ENCODE measurements around the gene DISC1. TPM values are rescaled to one million over a fixed set of nuclear protein-coding genes. Genes with fewer than 3 reads are reported as not detected.

The DISC1 gene
- total RNA-seq, 3 donors from 2014 or later: 4.8 to 11.3 (median 8.9) TPM

DNA sequence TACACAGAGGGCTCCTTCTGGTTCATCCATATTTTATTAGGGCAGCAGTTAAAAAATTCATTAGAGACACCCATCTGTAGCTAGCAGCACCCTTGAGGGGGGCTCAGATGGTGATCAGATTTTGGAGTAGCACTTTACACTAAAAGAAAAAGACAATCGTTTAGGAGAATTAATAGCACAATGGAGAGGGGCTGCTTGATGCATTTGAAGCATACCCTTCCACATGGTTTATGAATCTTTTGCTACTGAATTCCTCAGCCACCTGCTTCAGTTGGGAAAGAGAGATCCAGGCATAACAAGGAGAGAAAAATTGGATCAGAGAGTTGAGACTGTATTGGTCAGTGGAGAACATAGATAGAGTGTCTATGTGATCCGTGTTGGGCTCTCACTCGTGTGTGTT is 54.4 kb downstream of the DISC1 start:
- TF ChIP-seq, protein P1, sequence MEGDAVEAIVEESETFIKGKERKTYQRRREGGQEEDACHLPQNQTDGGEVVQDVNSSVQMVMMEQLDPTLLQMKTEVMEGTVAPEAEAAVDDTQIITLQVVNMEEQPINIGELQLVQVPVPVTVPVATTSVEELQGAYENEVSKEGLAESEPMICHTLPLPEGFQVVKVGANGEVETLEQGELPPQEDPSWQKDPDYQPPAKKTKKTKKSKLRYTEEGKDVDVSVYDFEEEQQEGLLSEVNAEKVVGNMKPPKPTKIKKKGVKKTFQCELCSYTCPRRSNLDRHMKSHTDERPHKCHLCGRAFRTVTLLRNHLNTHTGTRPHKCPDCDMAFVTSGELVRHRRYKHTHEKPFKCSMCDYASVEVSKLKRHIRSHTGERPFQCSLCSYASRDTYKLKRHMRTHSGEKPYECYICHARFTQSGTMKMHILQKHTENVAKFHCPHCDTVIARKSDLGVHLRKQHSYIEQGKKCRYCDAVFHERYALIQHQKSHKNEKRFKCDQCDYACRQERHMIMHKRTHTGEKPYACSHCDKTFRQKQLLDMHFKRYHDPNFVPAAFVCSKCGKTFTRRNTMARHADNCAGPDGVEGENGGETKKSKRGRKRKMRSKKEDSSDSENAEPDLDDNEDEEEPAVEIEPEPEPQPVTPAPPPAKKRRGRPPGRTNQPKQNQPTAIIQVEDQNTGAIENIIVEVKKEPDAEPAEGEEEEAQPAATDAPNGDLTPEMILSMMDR (IDR thresholded peaks at IDR 0.05): no peak
- intact Hi-C loops (cut with DNase I, micrococcal nuclease): no loop called here
- Histone ChIP-seq H3K36me3 (ENCODE audit: low read depth) (no peaks in the 10 kb centered on the region), H3K4me1 (ENCODE audit: low read depth) (peaks cover 20% of the 10 kb centered on the region), H3K9me3 (peaks cover 1% of the 10 kb centered on the region), H3K4me3 (no peak overlapping the region)
- DNase-seq (no peak), ATAC-seq (no peak)

DNA sequence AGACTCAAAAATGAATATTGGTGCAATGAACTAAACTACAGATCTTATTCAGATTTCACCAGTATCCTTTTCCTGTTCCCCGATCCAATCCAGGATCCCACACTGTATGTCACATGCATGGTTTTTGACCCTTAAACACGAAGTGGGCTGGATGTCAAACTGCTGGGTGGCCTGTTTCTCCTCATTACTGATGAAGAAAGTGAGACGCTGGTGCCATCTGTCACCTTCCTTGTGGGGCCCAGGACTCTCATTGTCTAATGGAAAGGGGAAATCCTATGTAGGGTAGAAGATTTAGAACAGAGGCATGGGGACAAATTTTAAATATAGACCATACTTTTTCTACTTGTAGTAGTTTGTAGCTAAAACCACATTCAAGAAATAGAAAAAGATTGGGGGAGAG is 56.2 kb downstream of the DISC1 start:
- Histone ChIP-seq H3K4me3 (no peak overlapping the region), H3K36me3 (ENCODE audit: low read depth) (no peaks in the 10 kb centered on the region), H3K9me3 (peaks cover 7% of the 10 kb centered on the region), H3K4me1 (ENCODE audit: low read depth) (peaks cover 20% of the 10 kb centered on the region)
- DNase-seq (no peak), ATAC-seq (no peak)
- intact Hi-C loops (cut with DNase I, micrococcal nuclease): no loop called here
- TF ChIP-seq, protein P1 (IDR thresholded peaks at IDR 0.05): no peak

DNA sequence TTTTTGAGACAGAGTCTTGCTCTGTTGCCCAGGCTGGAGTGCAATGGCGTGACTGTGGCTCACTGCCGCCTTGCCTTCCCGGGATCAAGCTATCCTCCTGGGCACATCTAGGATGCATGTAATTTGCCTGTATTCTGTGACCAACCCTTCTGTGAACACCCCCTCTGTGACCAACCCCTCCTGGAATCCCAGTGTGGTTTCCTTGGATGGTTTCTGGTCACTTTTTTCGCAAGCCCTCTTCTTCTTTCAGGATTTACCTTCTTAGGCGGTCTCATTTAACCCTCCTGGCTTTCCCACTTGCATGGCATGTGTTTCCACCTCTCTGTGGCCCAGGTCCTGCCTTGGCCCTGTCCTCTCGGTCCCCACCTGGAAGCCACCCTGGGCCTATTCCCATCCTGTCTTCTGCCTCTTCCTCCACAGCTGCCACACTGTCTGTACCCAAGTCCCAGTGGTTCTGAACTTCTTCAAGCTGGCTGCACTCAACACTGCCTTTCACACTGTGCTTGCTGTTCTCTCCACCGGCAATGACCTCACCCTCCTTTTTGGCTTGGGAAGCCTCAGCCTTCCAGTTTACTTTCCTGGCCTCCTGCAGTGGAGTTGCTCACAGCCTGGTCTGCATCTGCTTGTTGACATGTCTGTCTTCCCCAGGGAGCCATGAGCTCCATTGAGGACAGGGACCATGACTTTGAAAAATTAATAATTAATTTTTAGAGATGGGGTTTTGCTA is 57.0 kb downstream of the DISC1 start:
- ATAC-seq (peak; percentile 47), DNase-seq (no peak)
- Histone ChIP-seq H3K36me3 (ENCODE audit: low read depth) (no peaks in the 10 kb centered on the region), H3K9me3 (peaks cover 7% of the 10 kb centered on the region), H3K4me3 (no peak overlapping the region), H3K4me1 (ENCODE audit: low read depth) (peaks cover 20% of the 10 kb centered on the region)
- TF ChIP-seq, protein P1 (IDR thresholded peaks at IDR 0.05): no peak
- intact Hi-C loops (cut with DNase I, micrococcal nuclease): no loop called here

DNA sequence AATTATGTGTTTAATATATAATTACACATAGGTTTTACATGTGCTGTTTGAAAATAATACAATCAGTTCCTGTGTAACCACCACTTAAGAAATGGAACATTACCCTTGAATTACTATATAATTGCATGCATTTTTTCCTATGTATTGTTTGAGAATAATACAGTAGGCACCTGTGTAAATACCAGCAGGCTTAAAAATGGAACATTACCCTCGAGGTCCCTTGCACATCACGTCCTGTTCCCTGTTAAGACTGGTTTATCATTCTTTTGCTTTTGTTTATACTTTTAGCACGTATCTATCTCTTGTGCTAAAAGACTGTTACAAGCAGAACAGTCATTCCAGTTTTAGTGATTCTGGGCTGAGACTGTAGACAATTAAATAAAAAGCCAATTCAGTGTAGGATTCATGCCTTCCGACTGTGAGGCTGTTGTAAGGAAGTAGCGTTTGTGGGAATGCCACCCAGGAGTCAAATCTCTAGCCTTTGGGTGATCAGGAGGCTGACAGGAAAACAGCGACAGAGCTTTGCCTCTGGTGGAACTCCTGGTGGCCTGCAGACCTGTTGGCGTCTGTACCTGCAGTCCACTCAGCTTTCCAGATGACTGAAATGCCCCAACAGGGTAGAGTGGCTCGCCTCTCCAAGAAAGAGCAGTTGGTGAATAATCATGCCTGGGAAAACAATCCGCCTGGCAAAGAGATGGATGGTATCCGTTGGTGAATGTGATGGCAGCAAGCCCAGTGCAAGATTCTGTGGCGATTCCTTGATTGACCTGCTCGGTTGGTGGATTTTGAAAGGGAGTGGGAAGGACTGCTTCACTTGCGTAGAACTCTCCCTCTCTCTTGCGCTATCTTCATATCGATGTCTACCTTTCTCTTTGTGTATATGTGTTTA is 58.0 kb downstream of the DISC1 start:
- intact Hi-C loops (cut with DNase I, micrococcal nuclease): no loop called here
- no peak overlapping the region for H3K4me3 ChIP-seq
- TF ChIP-seq, protein P1 (IDR thresholded peaks at IDR 0.05): no peak
- peaks cover 7% of the 10 kb centered on the region for H3K9me3 ChIP-seq
- peaks cover 20% of the 10 kb centered on the region for H3K4me1 ChIP-seq (ENCODE audit: low read depth)
- ATAC-seq (peak; percentile 85), DNase-seq (peak in 2 of 3 donors; percentile 45 to 47)
- H3K36me3 ChIP-seq (ENCODE audit: low read depth): no peaks in the 10 kb centered on the region

DNA sequence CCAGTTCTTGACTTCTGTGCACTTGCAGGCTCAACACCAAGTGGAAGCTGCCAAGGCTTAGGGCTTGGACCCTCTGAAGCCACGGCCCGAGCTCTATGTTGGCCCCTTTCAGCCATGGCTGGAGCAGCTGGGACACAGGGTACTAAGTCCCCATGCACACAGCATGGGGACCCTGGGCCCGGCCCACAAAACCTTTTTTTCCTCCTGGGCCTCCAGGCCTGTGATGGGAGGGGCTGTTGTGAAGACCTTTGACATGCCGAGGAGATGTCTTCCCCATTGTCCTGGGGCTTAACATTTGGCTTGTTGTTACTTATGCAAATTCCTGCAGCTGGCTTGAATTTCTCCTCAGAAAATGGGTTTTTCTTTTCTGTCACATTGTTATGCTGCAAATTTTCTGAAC is 59.8 kb downstream of the DISC1 start:
- no peak for DNase-seq
- Histone ChIP-seq H3K4me1 (ENCODE audit: low read depth) (peaks cover 20% of the 10 kb centered on the region), H3K4me3 (no peak overlapping the region), H3K36me3 (ENCODE audit: low read depth) (no peaks in the 10 kb centered on the region), H3K9me3 (peaks cover 7% of the 10 kb centered on the region)
- intact Hi-C loops (cut with DNase I, micrococcal nuclease): no loop called here
- TF ChIP-seq, protein P1 (IDR thresholded peaks at IDR 0.05): no peak
- ATAC-seq: no peak
